HS-27A (cell line): Measurements from ENCODE around the gene DNAAF1.
"Not testable (repeated sequence)": the region's sequence is repeated elsewhere in the genome, so short reads cannot be mapped to it uniquely, and the experiment has no call there.

Experiments used
- DNase-seq: peaks from one replicate; pipeline ENCODE4 v3.0.0-alpha.2; 2012; ENCODE audit warnings: low read depth, missing footprints

DNAAF1 gene

GRCh38 chr16:84144859-84145639 lies at the start of gene DNAAF1, which contains the start of gene HSDL1:
TSS of gene DNAAF1 (plus strand) at chr16:84145308. CDS start at chr16:84145441, 133 bp downstream.
TSS of gene HSDL1 (minus strand) at chr16:84145177. CDS start at chr16:84131321, 13,856 bp downstream.
- DNase-seq = peak; percentile 41

- DNase-seq = no peak
Measured at GRCh38 chr16:84095466-84095865, 49.6 kb upstream of the DNAAF1 start.

- DNase-seq = no peak
Measured at GRCh38 chr16:84096447-84097005, 48.6 kb upstream of the DNAAF1 start.

- DNase-seq = no peak
Measured at GRCh38 chr16:84098939-84099338, 46.2 kb upstream of the DNAAF1 start.

- no peak for DNase-seq
Measured at GRCh38 chr16:84103678-84104077, 41.4 kb upstream of the DNAAF1 start.

GRCh38 chr16:84104231-84104630 lies 40.9 kb upstream of the DNAAF1 start:
- no peak for DNase-seq

- DNase-seq = no peak
Measured at GRCh38 chr16:84105301-84105815, 39.8 kb upstream of the DNAAF1 start.

GRCh38 chr16:84105948-84106740 lies 39.0 kb upstream of the DNAAF1 start:
- DNase-seq = no peak

- no peak for DNase-seq
Measured at GRCh38 chr16:84107921-84108320, 37.2 kb upstream of the DNAAF1 start.

- DNase-seq = no peak
Measured at GRCh38 chr16:84109598-84110335, 35.3 kb upstream of the DNAAF1 start.

- no peak for DNase-seq
Measured at GRCh38 chr16:84110527-84110926, 34.6 kb upstream of the DNAAF1 start.

GRCh38 chr16:84111525-84111924 lies 33.6 kb upstream of the DNAAF1 start:
- no peak for DNase-seq

- DNase-seq = not testable (repeated sequence)
Measured at GRCh38 chr16:84111949-84112348, 33.2 kb upstream of the DNAAF1 start.

- DNase-seq = no peak
Measured at GRCh38 chr16:84115919-84116719, 29.0 kb upstream of the DNAAF1 start.

GRCh38 chr16:84116720-84117493 lies 28.2 kb upstream of the DNAAF1 start, which contains the start of gene MBTPS1:
TSS of gene MBTPS1 (minus strand) at chr16:84116942. CDS start at chr16:84101783, 15,159 bp downstream.
- DNase-seq = peak; percentile 91

- peak; percentile 15 for DNase-seq
Measured at GRCh38 chr16:84117494-84117843, 27.6 kb upstream of the DNAAF1 start.

- DNase-seq = not testable (repeated sequence)
Measured at GRCh38 chr16:84118315-84118714, 26.8 kb upstream of the DNAAF1 start.

GRCh38 chr16:84119368-84119767 lies 25.7 kb upstream of the DNAAF1 start:
- DNase-seq = no peak

GRCh38 chr16:84120023-84120422 lies 25.1 kb upstream of the DNAAF1 start:
- DNase-seq = no peak

- DNase-seq = no peak
Measured at GRCh38 chr16:84121007-84121406, 24.1 kb upstream of the DNAAF1 start.
